Middle frontal gyrus (tissue), 1 donor: Measurements from ENCODE around the gene PCIF1.
"Not testable (repeated sequence)": the region's sequence is repeated elsewhere in the genome, so short reads cannot be mapped to it uniquely, and the experiment has no call there.

Source experiments
- DNase-seq: peaks from one replicate; pipeline ENCODE4 v3.0.0-alpha.2; 2015; ENCODE audit warnings: low spot score; ENCODE audit errors: extremely low spot score

Gene PCIF1

GRCh38 chr20:45934586-45935415 lies at the start of gene PCIF1:
PCIF1 (plus strand) TSS chr20:45934683; CDS start chr20:45939000, 4,317 bp downstream.
- DNase-seq = peak; percentile 95

- DNase-seq = no peak
Measured at GRCh38 chr20:45886590-45887345, 47.7 kb upstream of the PCIF1 start.

GRCh38 chr20:45887346-45887715 lies 47.2 kb upstream of the PCIF1 start, which contains the start of gene SPATA25:
SPATA25 (minus strand) TSS chr20:45887622; CDS start chr20:45887590, 32 bp downstream.
- no peak for DNase-seq

- DNase-seq = no peak
Measured at GRCh38 chr20:45888681-45889080, 45.8 kb upstream of the PCIF1 start.

- no peak for DNase-seq
Measured at GRCh38 chr20:45890077-45890984, 44.2 kb upstream of the PCIF1 start.

DNA sequence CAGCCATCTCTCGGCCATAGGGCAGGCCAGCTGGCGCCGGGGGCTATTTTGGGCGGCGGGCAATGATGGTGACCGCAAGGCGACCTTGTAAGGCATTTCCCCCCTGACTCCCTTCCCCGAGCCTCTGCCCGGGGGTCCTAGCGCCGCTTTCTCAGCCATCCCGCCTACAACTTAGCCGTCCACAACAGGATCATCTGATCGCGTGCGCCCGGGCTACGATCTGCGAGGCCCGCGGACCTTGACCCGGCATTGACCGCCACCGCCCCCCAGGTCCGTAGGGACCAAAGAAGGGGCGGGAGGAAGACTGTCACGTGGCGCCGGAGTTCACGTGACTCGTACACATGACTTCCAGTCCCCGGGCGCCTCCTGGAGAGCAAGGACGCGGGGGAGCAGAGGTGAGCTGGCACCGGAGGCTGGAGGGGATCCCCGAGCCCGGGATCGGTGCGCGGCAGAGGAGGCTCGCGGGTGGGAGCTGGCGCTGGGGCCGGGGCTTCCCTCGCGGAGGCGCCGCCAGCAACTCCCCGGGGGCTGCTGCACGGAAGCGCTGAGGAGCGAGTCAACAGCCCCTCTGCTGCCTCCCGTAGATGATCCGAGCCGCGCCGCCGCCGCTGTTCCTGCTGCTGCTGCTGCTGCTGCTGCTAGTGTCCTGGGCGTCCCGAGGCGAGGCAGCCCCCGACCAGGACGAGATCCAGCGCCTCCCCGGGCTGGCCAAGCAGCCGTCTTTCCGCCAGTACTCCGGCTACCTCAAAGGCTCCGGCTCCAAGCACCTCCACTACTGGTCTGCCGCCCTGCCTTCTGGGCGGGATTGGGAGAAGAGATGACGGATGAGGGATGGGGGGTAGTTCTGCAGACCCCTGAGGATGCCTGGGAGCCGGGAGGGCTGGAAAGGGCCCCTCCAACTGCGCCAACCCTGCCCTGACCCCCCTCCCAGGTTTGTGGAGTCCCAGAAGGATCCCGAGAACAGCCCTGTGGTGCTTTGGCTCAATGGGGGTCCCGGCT lies 43.2 kb upstream of the PCIF1 start, which contains the start of the genes CTSA and NEURL2:
Gene CTSA (plus strand): TSS at position 351 of the 999 bp plus-strand sequence. CDS start 234 bp downstream, at position 585.
Gene NEURL2 (minus strand): TSS at position 224 of the 999 bp plus-strand sequence. CDS start 217 bp downstream, at position 7.
- peak; percentile 75 for DNase-seq

DNA sequence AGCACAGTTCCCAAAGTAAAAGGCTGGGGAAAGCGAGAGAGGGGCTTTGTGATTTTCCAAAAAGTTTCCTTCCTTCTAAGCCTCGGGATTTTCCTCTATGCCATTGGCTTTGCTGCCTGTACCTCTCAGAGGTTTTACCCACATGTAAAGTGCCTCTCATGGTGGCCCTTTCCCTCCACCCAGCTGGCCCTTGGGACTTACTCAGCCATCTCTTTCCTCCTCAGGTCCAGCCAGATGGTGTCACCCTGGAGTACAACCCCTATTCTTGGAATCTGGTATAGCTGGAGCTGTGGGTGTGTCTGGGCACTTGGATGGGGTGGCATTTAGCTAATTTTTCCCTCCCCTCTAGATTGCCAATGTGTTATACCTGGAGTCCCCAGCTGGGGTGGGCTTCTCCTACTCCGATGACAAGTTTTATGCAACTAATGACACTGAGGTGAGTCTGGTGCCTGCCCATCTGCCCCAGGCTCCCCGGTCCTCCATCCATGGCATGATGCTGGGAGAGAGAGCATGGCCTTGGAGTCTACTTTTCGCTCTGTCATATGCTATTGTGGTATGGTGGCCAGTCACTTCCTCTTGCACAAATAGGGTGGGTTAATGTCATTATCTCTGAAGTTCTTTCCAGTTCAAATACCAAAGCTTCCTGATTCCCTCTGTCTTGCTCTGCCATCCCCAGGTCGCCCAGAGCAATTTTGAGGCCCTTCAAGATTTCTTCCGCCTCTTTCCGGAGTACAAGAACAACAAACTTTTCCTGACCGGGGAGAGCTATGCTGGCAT lies 42.2 kb upstream of the PCIF1 start:
- DNase-seq = no peak

DNA sequence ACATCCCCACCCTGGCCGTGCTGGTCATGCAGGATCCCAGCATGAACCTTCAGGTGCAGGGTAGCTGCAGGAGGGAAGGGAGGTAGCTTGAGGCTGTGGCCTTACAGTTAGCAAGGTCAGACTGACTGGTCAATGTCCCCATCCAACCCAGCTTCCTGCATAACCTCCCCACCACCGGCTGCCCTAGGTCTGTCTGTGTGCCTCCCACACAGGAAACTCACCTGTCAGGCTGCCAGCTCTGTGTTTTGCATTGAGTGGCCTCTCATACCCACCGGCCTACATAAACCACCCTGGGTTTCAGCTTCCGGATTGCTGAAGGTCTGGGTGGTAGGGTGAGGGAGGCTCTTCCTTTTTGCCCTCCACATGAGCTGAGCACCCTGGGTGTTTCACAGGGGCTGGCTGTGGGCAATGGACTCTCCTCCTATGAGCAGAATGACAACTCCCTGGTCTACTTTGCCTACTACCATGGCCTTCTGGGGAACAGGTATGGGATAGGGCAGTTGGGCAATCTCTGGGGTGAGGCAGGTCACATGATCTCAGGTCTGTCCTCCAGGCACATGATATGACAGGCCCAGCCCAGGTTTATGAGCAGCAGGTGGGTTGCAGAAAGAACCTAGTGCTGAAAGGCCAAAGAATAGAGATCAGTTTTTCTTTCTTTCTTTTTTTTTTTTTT lies 41.5 kb upstream of the PCIF1 start:
- DNase-seq = no peak

GRCh38 chr20:45893831-45894230 lies 40.7 kb upstream of the PCIF1 start:
- no peak for DNase-seq

- DNase-seq = no peak
Measured at GRCh38 chr20:45894797-45895196, 39.7 kb upstream of the PCIF1 start.

GRCh38 chr20:45896641-45897161 lies 37.8 kb upstream of the PCIF1 start:
- DNase-seq = no peak

DNA sequence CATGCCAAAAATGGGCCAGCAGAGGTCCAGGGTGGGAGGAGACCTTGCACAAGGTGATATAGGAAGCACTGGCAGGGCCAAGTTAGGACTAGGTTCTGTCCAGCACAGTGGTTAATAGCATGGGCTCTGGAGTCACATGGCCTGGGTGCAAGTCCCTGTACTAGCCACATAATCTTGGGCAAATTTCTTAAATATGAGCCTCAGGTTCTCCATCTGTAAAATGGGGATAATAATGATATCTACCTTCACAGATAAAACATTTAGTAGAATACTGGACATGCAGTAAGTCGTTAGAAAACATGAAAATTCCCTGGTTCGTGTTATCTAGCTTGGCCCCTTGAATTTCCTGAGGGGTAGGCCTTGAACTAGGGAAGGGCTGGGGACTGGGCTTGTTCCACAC lies 37.2 kb upstream of the PCIF1 start:
- no peak for DNase-seq

DNA sequence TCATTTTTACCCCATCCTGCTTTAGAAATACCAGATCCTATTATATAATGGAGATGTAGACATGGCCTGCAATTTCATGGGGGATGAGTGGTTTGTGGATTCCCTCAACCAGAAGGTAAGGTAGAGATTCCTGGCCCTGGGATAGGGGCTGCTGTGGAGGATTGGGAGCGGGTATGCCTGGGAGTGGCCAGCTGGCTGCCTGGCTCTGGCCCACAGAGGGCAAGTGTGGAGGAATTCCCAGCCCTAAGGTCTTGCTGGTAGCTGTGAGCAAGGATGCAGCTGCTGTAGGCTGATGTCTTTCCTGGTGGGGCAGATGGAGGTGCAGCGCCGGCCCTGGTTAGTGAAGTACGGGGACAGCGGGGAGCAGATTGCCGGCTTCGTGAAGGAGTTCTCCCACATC lies 36.8 kb upstream of the PCIF1 start:
- DNase-seq = no peak

- DNase-seq = no peak
Measured at GRCh38 chr20:45898285-45898684, 36.2 kb upstream of the PCIF1 start.

DNA sequence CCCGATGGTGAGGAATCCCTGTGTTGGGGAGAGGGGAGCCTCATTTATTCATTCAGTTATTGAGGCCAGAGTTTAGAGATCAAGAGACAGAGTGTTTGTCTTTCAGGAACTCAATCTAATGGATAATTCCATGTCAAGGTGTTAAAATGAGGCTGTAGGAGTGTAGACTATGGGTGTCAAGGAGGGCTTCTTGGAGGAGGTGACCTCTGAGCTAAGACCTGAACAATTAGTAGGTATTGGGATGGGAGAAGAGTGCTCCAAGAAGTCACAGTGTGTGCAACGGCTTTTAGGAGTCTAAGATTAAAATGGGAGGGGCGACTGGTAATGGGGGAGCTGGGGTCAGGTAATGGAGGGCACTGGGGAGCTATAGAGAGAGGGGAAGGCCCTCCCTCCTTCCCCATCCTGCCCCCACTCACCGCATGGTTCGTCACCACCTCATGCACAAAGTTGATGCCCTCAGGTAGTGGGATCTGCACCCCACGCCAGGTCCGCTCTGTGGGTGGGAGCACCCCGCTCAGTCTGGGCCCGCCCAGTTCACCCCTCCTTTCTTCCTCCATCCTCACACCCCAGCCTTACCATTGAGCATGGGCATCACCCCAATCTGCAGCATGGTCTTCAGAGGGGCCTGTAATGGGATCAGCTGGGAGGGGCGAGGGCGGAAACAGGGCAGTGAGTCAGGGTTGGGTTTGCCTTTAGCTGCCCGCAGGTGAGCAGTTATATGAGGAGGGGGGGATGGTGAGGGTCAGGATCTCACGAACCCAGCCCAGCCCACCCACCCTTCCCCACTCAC lies 35.2 kb upstream of the PCIF1 start:
- DNase-seq = no peak

DNA sequence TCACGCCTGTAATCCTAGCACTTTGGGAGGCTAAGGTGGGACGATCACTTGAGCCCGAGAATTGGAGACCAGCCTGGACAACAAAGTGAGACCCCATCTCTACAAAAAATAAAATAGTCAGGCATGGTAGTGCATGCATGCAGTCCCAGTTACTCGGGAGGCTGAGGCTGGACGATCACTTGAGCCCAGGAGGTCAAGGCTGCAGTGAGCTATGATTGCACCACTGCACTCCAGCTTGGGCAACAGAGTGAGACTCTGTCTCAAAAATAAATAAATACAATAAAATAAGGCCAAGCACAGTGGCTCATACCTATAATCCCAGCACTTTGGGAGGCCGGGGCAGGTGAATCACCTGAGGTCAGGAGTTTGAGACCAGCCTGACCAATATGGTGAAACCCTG lies 33.2 kb upstream of the PCIF1 start:
- not testable (repeated sequence) for DNase-seq

DNA sequence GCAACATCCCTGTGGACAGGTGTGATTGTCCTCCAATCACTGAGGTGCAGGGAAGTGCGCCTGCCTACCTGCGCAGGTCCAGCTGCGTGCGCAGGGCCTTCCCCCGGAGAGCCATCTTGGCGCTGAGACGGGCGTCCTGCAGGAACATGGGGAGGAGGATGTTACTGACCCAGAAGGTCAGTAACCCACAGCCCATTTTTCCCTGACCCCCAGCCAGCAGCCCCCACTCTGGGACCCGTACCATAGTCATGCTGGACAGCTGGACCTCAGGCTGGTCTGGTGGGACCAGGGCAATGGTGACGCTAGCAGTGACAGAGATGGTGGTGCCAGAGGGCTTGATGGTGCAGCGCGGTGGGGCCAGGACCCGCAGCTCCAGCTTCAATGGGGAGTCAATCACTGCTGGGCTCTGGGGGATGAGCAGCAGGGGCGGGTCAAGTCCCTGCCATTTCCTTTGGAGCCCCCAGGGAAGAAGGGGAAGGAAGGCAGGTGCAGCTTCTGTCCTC lies 32.2 kb upstream of the PCIF1 start:
- no peak for DNase-seq
